Colonic mucosa (tissue), 4 donors: ENCODE measurements around the gene MLPH. TPM values are rescaled to one million over a fixed set of nuclear protein-coding genes. Genes with fewer than 3 reads are reported as not detected.

Experiments
- DNase-seq: peaks from one replicate; pipeline ENCODE4 v3.0.0-alpha.2; 2020
- H3K27ac ChIP-seq: fragments of 200-600 bp; one replicate; pipeline ENCODE4 v1.8.0; 2021
- H3K27me3 ChIP-seq: fragments of 200-600 bp; one replicate; pipeline ENCODE4 v1.8.0; 2021
- H3K36me3 ChIP-seq: fragments of 200-600 bp; one replicate; pipeline ENCODE4 v1.8.0; 2021
- H3K4me1 ChIP-seq: fragments of 200-600 bp; one replicate; pipeline ENCODE4 v1.8.0; 2021; ENCODE audit warnings: mild to moderate bottlenecking
- H3K4me3 ChIP-seq: fragments of 200-600 bp; one replicate; pipeline ENCODE4 v1.8.0; 2021
- H3K9ac ChIP-seq, 2 donors: one replicate each; pipeline ENCODE4 v1.7.0; 2013; ENCODE audit warnings: control low read depth in 2 of 2, low read depth in 2 of 2, low read length in 2 of 2
- H3K9me3 ChIP-seq: fragments of 200-600 bp; one replicate; pipeline ENCODE4 v1.8.0; 2021
- intact Hi-C: fragments of 100-400 bp; cut with DNase I; formaldehyde crosslinking; loops from one replicate; pipeline ENCODE4 v1.14.1; 2022
- total RNA-seq, 2 donors: library from RNA; stranded (reverse); fragmentation: NEBNext Ultra II Directional in 1 of 2; extraction: Animal tissue kit (Norgen Biotek cat#: 25700) in 1 of 2; gene quantifications; one replicate each; pipeline ENCODE4 v1.2.1, GENCODE V29; 2021
- TF ChIP-seq, protein P1 (sequence below): fragments of 200-600 bp; IDR thresholded peaks from one replicate; pipeline ENCODE4 v1.8.0; 2022; ENCODE audit warnings: antibody characterized with exemption, mild to moderate bottlenecking
- donor health status: healthy.
- donor health status: DM: no; HTN: no; CAD: no.
- donor health status: DM: no; HTN: no; CAD: no.

MLPH gene
- total RNA-seq, 2 donors from 2014 or later, result 87.9 to 111 TPM

DNA sequence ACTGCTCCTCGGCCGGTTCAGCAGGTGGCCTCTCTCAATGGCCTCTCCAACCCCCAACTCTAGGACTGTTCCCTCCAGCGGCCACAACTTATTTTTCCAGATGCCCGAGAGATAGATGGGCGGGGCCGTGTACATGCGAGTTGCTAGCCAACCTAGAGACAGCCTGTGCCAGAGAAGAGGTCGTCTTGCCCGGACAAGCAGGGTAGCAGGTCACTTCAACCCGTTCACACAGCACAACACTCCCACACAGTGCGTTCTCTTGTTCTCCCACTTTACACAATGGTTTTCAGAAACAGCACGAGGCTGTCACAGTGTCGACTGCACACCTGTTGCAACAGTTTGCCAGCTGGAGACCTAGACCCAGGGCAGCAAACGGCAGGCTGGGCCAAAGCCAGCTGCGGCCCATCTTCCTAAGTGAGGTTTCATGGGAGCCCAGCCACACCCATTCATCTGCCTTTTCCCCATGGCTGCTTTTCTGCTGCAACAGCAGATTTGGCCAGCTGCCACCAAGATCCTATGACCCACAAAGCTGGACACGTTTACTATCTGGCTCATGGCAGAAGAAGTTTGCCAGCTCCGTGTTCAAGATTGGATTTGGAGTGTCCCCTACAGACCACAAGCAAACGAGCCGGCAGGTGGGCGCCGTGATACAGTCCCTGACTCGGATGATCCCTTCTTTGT is 72.0 kb downstream of the MLPH start:
- DNase-seq, result peak; percentile 56
- H3K36me3 ChIP-seq, result peaks cover 3% of the 10 kb centered on the region
- H3K9me3 ChIP-seq, result no peaks in the 10 kb centered on the region
- TF ChIP-seq, protein P1, sequence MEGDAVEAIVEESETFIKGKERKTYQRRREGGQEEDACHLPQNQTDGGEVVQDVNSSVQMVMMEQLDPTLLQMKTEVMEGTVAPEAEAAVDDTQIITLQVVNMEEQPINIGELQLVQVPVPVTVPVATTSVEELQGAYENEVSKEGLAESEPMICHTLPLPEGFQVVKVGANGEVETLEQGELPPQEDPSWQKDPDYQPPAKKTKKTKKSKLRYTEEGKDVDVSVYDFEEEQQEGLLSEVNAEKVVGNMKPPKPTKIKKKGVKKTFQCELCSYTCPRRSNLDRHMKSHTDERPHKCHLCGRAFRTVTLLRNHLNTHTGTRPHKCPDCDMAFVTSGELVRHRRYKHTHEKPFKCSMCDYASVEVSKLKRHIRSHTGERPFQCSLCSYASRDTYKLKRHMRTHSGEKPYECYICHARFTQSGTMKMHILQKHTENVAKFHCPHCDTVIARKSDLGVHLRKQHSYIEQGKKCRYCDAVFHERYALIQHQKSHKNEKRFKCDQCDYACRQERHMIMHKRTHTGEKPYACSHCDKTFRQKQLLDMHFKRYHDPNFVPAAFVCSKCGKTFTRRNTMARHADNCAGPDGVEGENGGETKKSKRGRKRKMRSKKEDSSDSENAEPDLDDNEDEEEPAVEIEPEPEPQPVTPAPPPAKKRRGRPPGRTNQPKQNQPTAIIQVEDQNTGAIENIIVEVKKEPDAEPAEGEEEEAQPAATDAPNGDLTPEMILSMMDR, result no peak
- no peaks in the 10 kb centered on the region for H3K27me3 ChIP-seq
- H3K4me1 ChIP-seq, result no peaks in the 10 kb centered on the region
- no peak overlapping the region for H3K4me3 ChIP-seq
- H3K9ac ChIP-seq, result no peak overlapping the region
- H3K27ac ChIP-seq, result no peak overlapping the region
- intact Hi-C loops, result no loop called here

DNA sequence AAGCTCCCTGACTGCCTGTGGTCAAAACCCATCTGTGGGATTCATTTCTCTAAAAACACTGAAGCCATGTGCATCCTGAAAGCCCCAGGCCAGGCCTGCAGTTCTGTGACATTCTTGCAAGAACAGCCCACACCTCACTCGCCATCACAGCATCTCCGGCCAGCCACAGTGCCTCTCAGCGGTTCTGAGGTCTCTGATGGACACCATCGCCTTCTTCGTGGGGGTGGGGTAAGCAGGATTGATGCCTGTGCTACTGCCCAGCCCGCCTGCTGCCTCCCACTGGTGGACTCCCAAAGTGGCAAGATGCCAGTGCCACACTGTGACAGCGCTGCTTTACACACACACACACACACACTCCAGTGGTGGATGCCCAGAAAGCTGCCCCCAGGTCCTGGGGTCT is 74.2 kb downstream of the MLPH start:
- TF ChIP-seq, protein P1, result no peak
- H3K9me3 ChIP-seq, result no peaks in the 10 kb centered on the region
- H3K27me3 ChIP-seq, result no peaks in the 10 kb centered on the region
- intact Hi-C loops, result no loop called here
- no peak for DNase-seq
- no peak overlapping the region for H3K9ac ChIP-seq
- H3K27ac ChIP-seq, result no peak overlapping the region
- no peaks in the 10 kb centered on the region for H3K36me3 ChIP-seq
- H3K4me1 ChIP-seq, result no peaks in the 10 kb centered on the region
- no peak overlapping the region for H3K4me3 ChIP-seq

GRCh38 chr2:237563816-237564215 is 76.8 kb downstream of the MLPH start:
- H3K36me3 ChIP-seq, result no peaks in the 10 kb centered on the region

GRCh38 chr2:237564526-237565131 is 77.6 kb downstream of the MLPH start:
- DNase-seq, result no peak
- H3K4me3 ChIP-seq, result no peak overlapping the region
- TF ChIP-seq, protein P1, result no peak
- no peaks in the 10 kb centered on the region for H3K36me3 ChIP-seq
- H3K9me3 ChIP-seq, result no peaks in the 10 kb centered on the region
- intact Hi-C loops, result no loop called here
- no peak overlapping the region for H3K9ac ChIP-seq
- no peak overlapping the region for H3K27ac ChIP-seq
- H3K27me3 ChIP-seq, result no peaks in the 10 kb centered on the region
- no peaks in the 10 kb centered on the region for H3K4me1 ChIP-seq

More at GRCh38 chr2:237563816-237564215, 76.8 kb downstream of the MLPH start:
- Histone ChIP-seq H3K4me1 (no peaks in the 10 kb centered on the region), H3K27ac (no peak overlapping the region), H3K27me3 (no peaks in the 10 kb centered on the region), H3K9ac (no peak overlapping the region), H3K9me3 (no peaks in the 10 kb centered on the region), H3K4me3 (no peak overlapping the region)
- no peak for DNase-seq
- TF ChIP-seq, protein P1, result no peak
- intact Hi-C loops, result no loop called here

- H3K27me3 ChIP-seq, result no peaks in the 10 kb centered on the region
- no peak overlapping the region for H3K27ac ChIP-seq
- no peak overlapping the region for H3K4me3 ChIP-seq
- no peaks in the 10 kb centered on the region for H3K9me3 ChIP-seq
- intact Hi-C loops, result no loop called here
- DNase-seq, result no peak
- H3K36me3 ChIP-seq, result no peaks in the 10 kb centered on the region
- no peak overlapping the region for H3K9ac ChIP-seq
- TF ChIP-seq, protein P1, result no peak
- no peaks in the 10 kb centered on the region for H3K4me1 ChIP-seq
Measured at GRCh38 chr2:237565974-237566373, 78.9 kb downstream of the MLPH start.
